ENCODE results near the gene JAK1.

The JAK1 gene

GRCh38 chr1:64877151-64877550, 89.2 kb downstream of the JAK1 start:
- H3K4me3 ChIP-seq (ENCODE audit: low read depth, low read length), result no peak overlapping the region
- no peak for DNase-seq (ENCODE audit: low read depth, low spot score)
- TF ChIP-seq CTCF (IDR thresholded peaks at IDR 0.05; ENCODE audit: low read depth, low read length), result no peak
- in situ Hi-C loops (cut with HindIII; ENCODE audit: low sequenced_read_pairs), result no loop called here

GRCh38 chr1:64875606-64876005, 90.7 kb downstream of the JAK1 start:
- DNase-seq (ENCODE audit: low read depth, low spot score), result no peak
- H3K4me3 ChIP-seq (ENCODE audit: low read depth, low read length), result no peak overlapping the region
- TF ChIP-seq CTCF (IDR thresholded peaks at IDR 0.05; ENCODE audit: low read depth, low read length), result no peak
- in situ Hi-C loops (cut with HindIII; ENCODE audit: low sequenced_read_pairs), result no loop called here

- DNase-seq (ENCODE audit: low read depth, low spot score), result no peak
- in situ Hi-C loops (cut with HindIII; ENCODE audit: low sequenced_read_pairs), result no loop called here
- no peak overlapping the region for H3K4me3 ChIP-seq (ENCODE audit: low read depth, low read length)
- no peak for TF ChIP-seq CTCF (IDR thresholded peaks at IDR 0.05; ENCODE audit: low read depth, low read length)
Measured at GRCh38 chr1:64875101-64875500, 91.2 kb downstream of the JAK1 start.

GRCh38 chr1:64874666-64875065, 91.7 kb downstream of the JAK1 start:
- H3K4me3 ChIP-seq (ENCODE audit: low read depth, low read length), result no peak overlapping the region
- in situ Hi-C loops (cut with HindIII; ENCODE audit: low sequenced_read_pairs), result no loop called here
- DNase-seq (ENCODE audit: low read depth, low spot score), result no peak
- no peak for TF ChIP-seq CTCF (IDR thresholded peaks at IDR 0.05; ENCODE audit: low read depth, low read length)

GRCh38 chr1:64873576-64873975, 92.8 kb downstream of the JAK1 start:
- no peak overlapping the region for H3K4me3 ChIP-seq (ENCODE audit: low read depth, low read length)
- DNase-seq (ENCODE audit: low read depth, low spot score), result no peak
- TF ChIP-seq CTCF (IDR thresholded peaks at IDR 0.05; ENCODE audit: low read depth, low read length), result no peak
- in situ Hi-C loops (cut with HindIII; ENCODE audit: low sequenced_read_pairs), result no loop called here

GRCh38 chr1:64872067-64872466, 94.3 kb downstream of the JAK1 start:
- in situ Hi-C loops (cut with HindIII; ENCODE audit: low sequenced_read_pairs), result no loop called here
- H3K4me3 ChIP-seq (ENCODE audit: low read depth, low read length), result no peak overlapping the region
- no peak for DNase-seq (ENCODE audit: low read depth, low spot score)
- no peak for TF ChIP-seq CTCF (IDR thresholded peaks at IDR 0.05; ENCODE audit: low read depth, low read length)

GRCh38 chr1:64871256-64871655, 95.1 kb downstream of the JAK1 start:
- H3K4me3 ChIP-seq (ENCODE audit: low read depth, low read length), result no peak overlapping the region
- no peak for DNase-seq (ENCODE audit: low read depth, low spot score)
- no peak for TF ChIP-seq CTCF (IDR thresholded peaks at IDR 0.05; ENCODE audit: low read depth, low read length)
- in situ Hi-C loops (cut with HindIII; ENCODE audit: low sequenced_read_pairs), result no loop called here
